DOHH2 (cell line): ENCODE results near the gene HFE.

ENCODE experiments used
- H3F3A ChIP-seq: fragments of 200-600 bp; sonication (generic), shearing (Covaris generic); 2 replicates; pipeline ENCODE4 v1.6.0; 2016; ENCODE audit warnings: antibody characterized with exemption, mild to moderate bottlenecking; ENCODE audit not compliant: control insufficient read depth, insufficient read depth
- H3K27ac ChIP-seq: fragments of 200-600 bp; sonication (generic); 2 replicates; pipeline ENCODE4 v1.5.1; 2014; ENCODE audit warnings: low read depth, mild to moderate bottlenecking, low read length, moderate library complexity
- H3K27me3 ChIP-seq: fragments of 200-600 bp; sonication (generic); 2 replicates; pipeline ENCODE4 v1.6.1; 2014; ENCODE audit warnings: mild to moderate bottlenecking, low read length, mixed read lengths; ENCODE audit not compliant: control insufficient read depth
- H3K36me3 ChIP-seq: fragments of 200-600 bp; sonication (generic); 2 replicates; pipeline ENCODE4 v1.6.1; 2014; ENCODE audit warnings: mild to moderate bottlenecking, low read length, moderate library complexity, mixed read lengths; ENCODE audit not compliant: control insufficient read depth
- H3K4me1 ChIP-seq: fragments of 200-600 bp; sonication (generic); 2 replicates; pipeline ENCODE4 v1.6.1; 2014; ENCODE audit warnings: mild to moderate bottlenecking, low read length, mixed read lengths; ENCODE audit not compliant: control insufficient read depth
- H3K4me2 ChIP-seq: fragments of 200-600 bp; sonication (generic); 2 replicates; pipeline ENCODE4 v1.6.0; 2014; ENCODE audit warnings: mild to moderate bottlenecking, low read length, moderate library complexity
- H3K4me3 ChIP-seq: fragments of 200-600 bp; sonication (generic); 2 replicates; pipeline ENCODE4 v1.5.1; 2014; ENCODE audit warnings: mild to moderate bottlenecking, low read length, mixed read lengths
- H3K79me2 ChIP-seq: fragments of 200-600 bp; sonication (generic); 2 replicates; pipeline ENCODE4 v1.6.1; 2014; ENCODE audit warnings: mild to moderate bottlenecking, low read length, mixed read lengths; ENCODE audit not compliant: control insufficient read depth
- H3K9me2 ChIP-seq: fragments of 200-600 bp; sonication (generic); replicated peaks from 2 replicates; pipeline ENCODE4 v1.6.1; 2014; ENCODE audit warnings: mild to moderate bottlenecking, low read length, mixed read lengths; ENCODE audit not compliant: control insufficient read depth
- H3K9me3 ChIP-seq: fragments of 200-600 bp; sonication (generic); 2 replicates; pipeline ENCODE4 v1.6.1; 2014; ENCODE audit warnings: antibody characterized with exemption, low read length, mixed read lengths; ENCODE audit not compliant: control insufficient read depth, insufficient read depth
- H4K20me1 ChIP-seq: fragments of 200-600 bp; sonication (generic); 2 replicates; pipeline ENCODE4 v1.6.0; 2014; ENCODE audit warnings: low read depth, mild to moderate bottlenecking, antibody characterized with exemption, low read length, moderate library complexity; ENCODE audit not compliant: control insufficient read depth, insufficient read depth
- EZH2phosphoT487 ChIP-seq: fragments of 200-600 bp; sonication (generic); IDR thresholded peaks from 2 replicates; pipeline ENCODE4 v1.6.1; 2017; ENCODE audit warnings: borderline replicate concordance, mild to moderate bottlenecking, antibody characterized with exemption, low read length, moderate library complexity, mixed read lengths
- TF ChIP-seq, protein P1 (sequence below): fragments of 200-600 bp; sonication (generic); IDR thresholded peaks from one replicate; pipeline ENCODE4 v1.5.1; 2014; ENCODE audit warnings: antibody characterized with exemption, mild to moderate bottlenecking, low read depth, low read length; ENCODE audit not compliant: poor library complexity, severe bottlenecking

HFE gene

DNA sequence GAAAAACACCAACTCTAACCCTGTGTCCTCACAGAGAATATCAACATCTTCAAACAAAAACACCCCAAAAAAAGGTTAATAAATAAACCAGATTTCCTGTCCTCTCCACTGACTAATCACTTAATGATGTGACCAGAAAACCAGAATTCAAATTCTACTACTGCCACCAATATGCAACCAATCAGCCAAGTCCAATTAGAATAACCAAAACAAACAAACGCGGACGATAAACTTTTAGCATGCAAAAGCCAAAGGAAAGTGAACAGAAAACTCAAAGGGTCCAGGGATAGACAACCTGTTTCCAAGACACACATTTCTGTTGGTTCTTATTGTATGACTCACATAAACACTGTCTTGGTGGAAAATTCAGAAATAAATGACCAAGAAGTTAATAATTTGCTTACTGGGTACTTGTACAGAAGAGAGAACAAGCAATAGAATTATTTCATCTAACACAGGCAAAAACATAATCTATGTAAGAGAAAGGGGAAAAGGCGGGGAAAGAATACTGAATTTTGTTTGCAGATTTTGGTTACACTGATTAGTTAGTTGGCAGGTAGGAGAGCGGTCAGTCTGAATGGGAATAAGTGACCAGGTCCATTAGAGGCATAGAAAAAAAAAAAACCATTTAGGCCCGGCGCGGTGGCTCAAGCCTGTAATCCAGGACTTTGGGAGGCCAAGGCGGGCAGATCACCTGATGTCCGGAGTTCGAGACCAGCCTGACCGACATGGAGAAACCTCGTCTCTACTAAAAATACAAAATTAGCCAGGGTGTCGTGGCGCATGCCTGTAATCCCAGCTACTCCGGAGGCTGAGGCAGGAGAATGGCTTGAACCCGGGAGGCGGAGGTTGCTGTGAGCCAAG is 34.1 kb downstream of the HFE start:
- Histone ChIP-seq H3K27ac (peak overlapping the region; percentile 99), H4K20me1 (no peaks in the 10 kb centered on the region), H3K27me3 (no peaks in the 10 kb centered on the region), H3K4me2 (no peak overlapping the region; the same call in 1 of the 2 replicates), H3K9me3 (no peaks in the 10 kb centered on the region), H3K4me1 (peaks cover 52% of the 10 kb centered on the region), H3K4me3 (no peak overlapping the region), H3K79me2 (peaks cover 9% of the 10 kb centered on the region), H3K36me3 (peaks cover 17% of the 10 kb centered on the region), H3K9me2 (no peaks in the 10 kb centered on the region), H3F3A (peaks cover 38% of the 10 kb centered on the region)
- TF ChIP-seq, protein P1, sequence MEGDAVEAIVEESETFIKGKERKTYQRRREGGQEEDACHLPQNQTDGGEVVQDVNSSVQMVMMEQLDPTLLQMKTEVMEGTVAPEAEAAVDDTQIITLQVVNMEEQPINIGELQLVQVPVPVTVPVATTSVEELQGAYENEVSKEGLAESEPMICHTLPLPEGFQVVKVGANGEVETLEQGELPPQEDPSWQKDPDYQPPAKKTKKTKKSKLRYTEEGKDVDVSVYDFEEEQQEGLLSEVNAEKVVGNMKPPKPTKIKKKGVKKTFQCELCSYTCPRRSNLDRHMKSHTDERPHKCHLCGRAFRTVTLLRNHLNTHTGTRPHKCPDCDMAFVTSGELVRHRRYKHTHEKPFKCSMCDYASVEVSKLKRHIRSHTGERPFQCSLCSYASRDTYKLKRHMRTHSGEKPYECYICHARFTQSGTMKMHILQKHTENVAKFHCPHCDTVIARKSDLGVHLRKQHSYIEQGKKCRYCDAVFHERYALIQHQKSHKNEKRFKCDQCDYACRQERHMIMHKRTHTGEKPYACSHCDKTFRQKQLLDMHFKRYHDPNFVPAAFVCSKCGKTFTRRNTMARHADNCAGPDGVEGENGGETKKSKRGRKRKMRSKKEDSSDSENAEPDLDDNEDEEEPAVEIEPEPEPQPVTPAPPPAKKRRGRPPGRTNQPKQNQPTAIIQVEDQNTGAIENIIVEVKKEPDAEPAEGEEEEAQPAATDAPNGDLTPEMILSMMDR: no peak
- no peak for TF ChIP-seq EZH2phosphoT487

DNA sequence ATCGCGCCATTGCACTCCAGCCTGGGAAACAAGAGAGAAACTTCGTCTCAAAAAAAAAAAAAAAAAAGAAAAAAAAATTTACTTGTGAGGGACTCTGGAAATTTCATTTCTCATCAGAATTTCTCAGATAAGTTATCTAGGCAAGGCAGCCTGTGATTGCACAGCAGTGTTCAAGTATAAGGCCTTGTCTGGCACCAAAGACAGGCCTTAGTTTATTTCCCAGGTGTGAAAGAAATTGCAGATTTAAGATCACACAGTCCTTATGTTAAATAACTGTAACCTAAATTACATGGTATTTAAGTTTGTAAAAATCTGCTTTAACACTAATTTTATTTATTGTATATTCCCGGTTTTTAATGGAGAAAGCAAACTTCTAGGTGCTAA is 34.8 kb downstream of the HFE start:
- no peaks in the 10 kb centered on the region for H3K9me2 ChIP-seq
- H3K4me2 ChIP-seq: peak overlapping the region; percentile 61
- H3F3A ChIP-seq: peaks cover 44% of the 10 kb centered on the region
- peaks cover 9% of the 10 kb centered on the region for H3K79me2 ChIP-seq
- peaks cover 17% of the 10 kb centered on the region for H3K36me3 ChIP-seq
- H3K9me3 ChIP-seq: no peaks in the 10 kb centered on the region
- peak overlapping the region; percentile 90 for H3K4me3 ChIP-seq
- H4K20me1 ChIP-seq: no peaks in the 10 kb centered on the region
- H3K27me3 ChIP-seq: no peaks in the 10 kb centered on the region
- peaks cover 58% of the 10 kb centered on the region for H3K4me1 ChIP-seq
- TF ChIP-seq, protein P1: no peak
- TF ChIP-seq EZH2phosphoT487: no peak
- peak overlapping the region; percentile 99 for H3K27ac ChIP-seq

DNA sequence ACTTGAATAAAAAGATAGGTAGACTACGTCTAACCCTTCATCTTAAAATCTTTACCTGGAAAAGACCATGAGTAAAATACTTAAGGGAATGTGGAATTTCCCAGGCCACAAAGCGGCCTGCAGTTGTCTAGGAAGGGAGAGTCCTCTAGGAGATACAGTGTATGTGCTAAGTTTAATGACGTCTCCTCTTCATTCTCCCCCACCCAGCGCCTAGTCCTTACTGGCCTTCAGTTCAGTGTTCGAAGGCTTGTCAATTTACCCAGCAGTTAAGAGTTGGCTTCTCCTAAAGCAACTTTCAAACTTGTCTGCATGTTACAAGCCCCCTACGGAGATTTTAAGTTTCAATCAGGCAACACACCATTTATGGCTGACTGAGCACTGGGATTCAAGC is 35.2 kb downstream of the HFE start:
- H3K4me2 ChIP-seq: peak overlapping the region; percentile 61
- H4K20me1 ChIP-seq: no peaks in the 10 kb centered on the region
- no peaks in the 10 kb centered on the region for H3K9me2 ChIP-seq
- H3K9me3 ChIP-seq: no peaks in the 10 kb centered on the region
- peak overlapping the region; percentile 90 for H3K4me3 ChIP-seq
- no peaks in the 10 kb centered on the region for H3K27me3 ChIP-seq
- TF ChIP-seq, protein P1: no peak
- TF ChIP-seq EZH2phosphoT487: no peak
- peaks cover 17% of the 10 kb centered on the region for H3K36me3 ChIP-seq
- H3F3A ChIP-seq: peaks cover 47% of the 10 kb centered on the region
- H3K27ac ChIP-seq: peak overlapping the region; percentile 99
- H3K4me1 ChIP-seq: peaks cover 59% of the 10 kb centered on the region
- peaks cover 9% of the 10 kb centered on the region for H3K79me2 ChIP-seq
